ENCODE data around the gene PARL.

The PARL gene

DNA sequence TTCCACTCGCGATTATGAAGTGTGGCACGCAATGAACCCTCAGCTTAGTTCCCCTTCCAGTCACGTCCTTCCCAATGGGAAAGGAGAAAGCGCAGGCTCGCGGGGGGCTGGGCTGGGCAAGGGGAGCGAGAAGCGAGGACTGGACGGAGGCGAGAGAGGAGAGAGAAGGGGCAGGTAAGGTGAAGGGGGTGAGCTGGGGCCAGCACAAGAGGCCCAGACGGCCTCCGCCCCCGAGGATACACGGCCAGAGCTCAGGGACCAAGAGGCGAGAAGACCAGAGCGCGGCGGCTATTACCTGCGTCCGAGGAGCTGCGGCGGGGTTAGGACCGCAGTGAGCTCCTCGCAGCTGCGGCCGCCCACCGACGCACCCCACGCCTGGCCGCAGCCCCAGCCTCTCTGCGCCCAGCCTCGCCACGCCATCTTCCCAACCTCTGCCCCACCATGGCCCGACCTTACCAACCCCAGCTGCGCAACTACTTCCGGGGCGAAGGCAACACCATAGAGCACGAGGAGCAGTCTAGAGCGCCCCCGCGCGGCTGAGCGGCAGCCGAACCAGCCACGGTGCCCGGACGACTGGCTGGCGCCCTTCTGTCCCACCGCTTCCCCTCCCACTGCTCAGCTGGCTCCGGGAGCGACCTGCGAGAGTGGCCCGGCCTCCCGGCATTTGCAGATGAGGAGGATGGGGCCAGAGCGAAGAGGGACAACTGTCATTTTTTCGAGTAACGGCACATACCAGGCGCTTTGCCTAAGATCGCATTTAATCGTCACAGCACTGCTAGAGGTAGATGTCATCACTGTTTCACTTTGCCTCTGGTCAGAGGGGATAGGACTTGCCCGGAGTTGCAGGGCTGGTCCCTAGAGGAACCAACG, at the start of gene PARL:
PARL (minus strand) TSS at position 454 of the 870 bp plus-strand sequence; CDS start at position 420, 34 bp downstream.
- no peaks in the 10 kb centered on the region for H3K9me3 ChIP-seq (ENCODE audit: control insufficient read depth in 2 of 2, low read length in 2 of 2)
- peak within 1 kb of the TSS; percentile 97 to 99 for H3K4me3 ChIP-seq (ENCODE audit: low read length in 2 of 2)
- peak within 1 kb of the TSS; percentile 79 to 80 for H3K27ac ChIP-seq (ENCODE audit: low read depth in 2 of 2, low read length in 2 of 2)
- peaks cover 11 to 14% of the 10 kb centered on the region in 2 donors for H3K4me1 ChIP-seq (ENCODE audit: control insufficient read depth in 2 of 2, insufficient read depth in 2 of 2, low read length in 2 of 2)
- no peaks in the 10 kb centered on the region for H3K27me3 ChIP-seq (ENCODE audit: control insufficient read depth in 2 of 2, insufficient read depth in 2 of 2, low read length in 2 of 2)
- H3K36me3 ChIP-seq (ENCODE audit: control insufficient read depth in 2 of 2, insufficient read depth in 2 of 2, low read length in 2 of 2), result no peaks in the 10 kb centered on the region
- H3K9ac ChIP-seq (ENCODE audit: low read depth in 1 of 2, low read length in 2 of 2), result peak within 1 kb of the TSS; percentile 87 to 89

GRCh38 chr3:183933160-183933559, 48.5 kb upstream of the PARL start:
- Histone ChIP-seq H3K36me3 (ENCODE audit: control insufficient read depth in 2 of 2, insufficient read depth in 2 of 2, low read length in 2 of 2) (peaks cover 8 to 12% of the 10 kb centered on the region in 2 donors), H3K4me3 (ENCODE audit: low read length in 2 of 2) (no peak overlapping the region), H3K27me3 (ENCODE audit: control insufficient read depth in 2 of 2, insufficient read depth in 2 of 2, low read length in 2 of 2) (no peaks in the 10 kb centered on the region), H3K27ac (ENCODE audit: low read depth in 2 of 2, low read length in 2 of 2) (no peak overlapping the region), H3K9ac (ENCODE audit: low read depth in 1 of 2, low read length in 2 of 2) (no peak overlapping the region), H3K4me1 (ENCODE audit: control insufficient read depth in 2 of 2, insufficient read depth in 2 of 2, low read length in 2 of 2) (peaks cover 11 to 14% of the 10 kb centered on the region in 2 donors), H3K9me3 (ENCODE audit: control insufficient read depth in 2 of 2, low read length in 2 of 2) (no peaks in the 10 kb centered on the region)

GRCh38 chr3:183931881-183932280, 47.2 kb upstream of the PARL start:
- H3K4me1 ChIP-seq (ENCODE audit: control insufficient read depth in 2 of 2, insufficient read depth in 2 of 2, low read length in 2 of 2), result peaks cover 11 to 14% of the 10 kb centered on the region in 2 donors
- H3K36me3 ChIP-seq (ENCODE audit: control insufficient read depth in 2 of 2, insufficient read depth in 2 of 2, low read length in 2 of 2), result peaks cover 2 to 9% of the 10 kb centered on the region in 2 donors
- H3K27me3 ChIP-seq (ENCODE audit: control insufficient read depth in 2 of 2, insufficient read depth in 2 of 2, low read length in 2 of 2), result no peaks in the 10 kb centered on the region
- no peak overlapping the region for H3K4me3 ChIP-seq (ENCODE audit: low read length in 2 of 2)
- no peaks in the 10 kb centered on the region for H3K9me3 ChIP-seq (ENCODE audit: control insufficient read depth in 2 of 2, low read length in 2 of 2)
- H3K27ac ChIP-seq (ENCODE audit: low read depth in 2 of 2, low read length in 2 of 2), result no peak overlapping the region
- H3K9ac ChIP-seq (ENCODE audit: low read depth in 1 of 2, low read length in 2 of 2), result peak overlapping the region in 1 of 2 donors; percentile 5

GRCh38 chr3:183930086-183930485, 45.4 kb upstream of the PARL start:
- Histone ChIP-seq H3K4me3 (ENCODE audit: low read length in 2 of 2) (no peak overlapping the region), H3K27me3 (ENCODE audit: control insufficient read depth in 2 of 2, insufficient read depth in 2 of 2, low read length in 2 of 2) (no peaks in the 10 kb centered on the region), H3K27ac (ENCODE audit: low read depth in 2 of 2, low read length in 2 of 2) (peak overlapping the region; percentile 71 to 82), H3K9me3 (ENCODE audit: control insufficient read depth in 2 of 2, low read length in 2 of 2) (no peaks in the 10 kb centered on the region), H3K4me1 (ENCODE audit: control insufficient read depth in 2 of 2, insufficient read depth in 2 of 2, low read length in 2 of 2) (peaks cover 11 to 14% of the 10 kb centered on the region in 2 donors), H3K9ac (ENCODE audit: low read depth in 1 of 2, low read length in 2 of 2) (no peak overlapping the region), H3K36me3 (ENCODE audit: control insufficient read depth in 2 of 2, insufficient read depth in 2 of 2, low read length in 2 of 2) (peaks cover 7 to 12% of the 10 kb centered on the region in 2 donors)

DNA sequence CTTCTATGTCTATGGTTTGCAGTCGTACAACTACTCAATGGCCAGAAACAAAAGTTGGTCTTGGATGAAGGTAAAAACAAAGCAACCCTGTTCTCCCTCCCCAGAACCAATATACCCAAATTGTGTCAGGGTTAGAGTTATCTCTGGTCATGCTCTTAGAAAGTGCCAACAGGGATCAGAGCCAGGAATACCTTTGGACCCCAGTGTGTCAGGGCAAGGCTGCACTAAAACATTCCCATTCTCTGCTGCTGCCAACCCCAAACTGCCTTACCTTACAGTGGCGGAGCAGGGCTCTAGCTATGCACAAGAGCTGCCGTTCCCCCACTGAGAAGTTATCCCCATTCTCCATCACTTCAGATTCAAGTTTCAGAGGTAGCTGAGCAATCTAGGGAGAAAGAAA, 42.4 kb upstream of the PARL start:
- Histone ChIP-seq H3K36me3 (ENCODE audit: control insufficient read depth in 2 of 2, insufficient read depth in 2 of 2, low read length in 2 of 2) (peaks cover 14 to 24% of the 10 kb centered on the region in 2 donors), H3K9ac (ENCODE audit: low read depth in 1 of 2, low read length in 2 of 2) (no peak overlapping the region), H3K27ac (ENCODE audit: low read depth in 2 of 2, low read length in 2 of 2) (no peak overlapping the region)

GRCh38 chr3:183924956-183925355, 40.3 kb upstream of the PARL start:
- peaks cover 24 to 26% of the 10 kb centered on the region in 2 donors for H3K36me3 ChIP-seq (ENCODE audit: control insufficient read depth in 2 of 2, insufficient read depth in 2 of 2, low read length in 2 of 2)
- no peaks in the 10 kb centered on the region for H3K27me3 ChIP-seq (ENCODE audit: control insufficient read depth in 2 of 2, insufficient read depth in 2 of 2, low read length in 2 of 2)

More for the DNA sequence above, 42.4 kb upstream of the PARL start:
- Histone ChIP-seq H3K4me3 (ENCODE audit: low read length in 2 of 2) (no peak overlapping the region), H3K4me1 (ENCODE audit: control insufficient read depth in 2 of 2, insufficient read depth in 2 of 2, low read length in 2 of 2) (peaks cover 11 to 14% of the 10 kb centered on the region in 2 donors), H3K9me3 (ENCODE audit: control insufficient read depth in 2 of 2, low read length in 2 of 2) (no peaks in the 10 kb centered on the region), H3K27me3 (ENCODE audit: control insufficient read depth in 2 of 2, insufficient read depth in 2 of 2, low read length in 2 of 2) (no peaks in the 10 kb centered on the region)

DNA sequence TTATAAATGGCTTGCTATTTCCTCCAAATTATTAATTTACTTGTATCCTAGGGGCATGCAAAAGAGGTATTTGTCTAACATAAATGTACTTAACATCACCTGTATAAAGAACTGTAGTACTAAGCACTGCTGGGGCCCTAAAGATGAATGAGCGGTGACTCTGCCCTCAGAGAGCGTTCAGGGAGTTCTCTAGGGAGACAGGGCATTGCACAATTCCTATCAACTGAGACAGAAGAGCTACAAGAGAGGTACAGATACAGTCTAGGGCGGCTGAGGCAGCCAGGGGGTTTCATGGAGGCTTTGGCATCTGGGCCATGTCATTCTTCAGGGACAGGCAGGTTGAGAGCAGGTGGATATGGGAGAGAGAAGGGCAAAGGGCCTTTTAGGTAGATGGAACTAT, 39.9 kb upstream of the PARL start:
- H3K36me3 ChIP-seq (ENCODE audit: control insufficient read depth in 2 of 2, insufficient read depth in 2 of 2, low read length in 2 of 2), result peaks cover 24 to 27% of the 10 kb centered on the region in 2 donors
- no peak overlapping the region for H3K9ac ChIP-seq (ENCODE audit: low read depth in 1 of 2, low read length in 2 of 2)
- no peak overlapping the region for H3K27ac ChIP-seq (ENCODE audit: low read depth in 2 of 2, low read length in 2 of 2)
- no peak overlapping the region for H3K4me3 ChIP-seq (ENCODE audit: low read length in 2 of 2)
- H3K9me3 ChIP-seq (ENCODE audit: control insufficient read depth in 2 of 2, low read length in 2 of 2), result no peaks in the 10 kb centered on the region
- peaks cover under 1 to 5% of the 10 kb centered on the region in 2 donors for H3K4me1 ChIP-seq (ENCODE audit: control insufficient read depth in 2 of 2, insufficient read depth in 2 of 2, low read length in 2 of 2)
- no peaks in the 10 kb centered on the region for H3K27me3 ChIP-seq (ENCODE audit: control insufficient read depth in 2 of 2, insufficient read depth in 2 of 2, low read length in 2 of 2)

More at GRCh38 chr3:183924956-183925355, 40.3 kb upstream of the PARL start:
- H3K4me3 ChIP-seq (ENCODE audit: low read length in 2 of 2), result no peak overlapping the region
- no peak overlapping the region for H3K27ac ChIP-seq (ENCODE audit: low read depth in 2 of 2, low read length in 2 of 2)
- peaks cover 4 to 9% of the 10 kb centered on the region in 2 donors for H3K4me1 ChIP-seq (ENCODE audit: control insufficient read depth in 2 of 2, insufficient read depth in 2 of 2, low read length in 2 of 2)
- no peaks in the 10 kb centered on the region for H3K9me3 ChIP-seq (ENCODE audit: control insufficient read depth in 2 of 2, low read length in 2 of 2)
- H3K9ac ChIP-seq (ENCODE audit: low read depth in 1 of 2, low read length in 2 of 2), result no peak overlapping the region

- Histone ChIP-seq H3K27ac (ENCODE audit: low read depth in 2 of 2, low read length in 2 of 2) (no peak overlapping the region), H3K4me1 (ENCODE audit: control insufficient read depth in 2 of 2, insufficient read depth in 2 of 2, low read length in 2 of 2) (no peaks in the 10 kb centered on the region), H3K4me3 (ENCODE audit: low read length in 2 of 2) (no peak overlapping the region), H3K9me3 (ENCODE audit: control insufficient read depth in 2 of 2, low read length in 2 of 2) (no peaks in the 10 kb centered on the region), H3K27me3 (ENCODE audit: control insufficient read depth in 2 of 2, insufficient read depth in 2 of 2, low read length in 2 of 2) (no peaks in the 10 kb centered on the region), H3K36me3 (ENCODE audit: control insufficient read depth in 2 of 2, insufficient read depth in 2 of 2, low read length in 2 of 2) (peaks cover 24 to 26% of the 10 kb centered on the region in 2 donors), H3K9ac (ENCODE audit: low read depth in 1 of 2, low read length in 2 of 2) (no peak overlapping the region)
These were observed 37.7 kb upstream of the PARL start for GRCh38 chr3:183922421-183922820.

DNA sequence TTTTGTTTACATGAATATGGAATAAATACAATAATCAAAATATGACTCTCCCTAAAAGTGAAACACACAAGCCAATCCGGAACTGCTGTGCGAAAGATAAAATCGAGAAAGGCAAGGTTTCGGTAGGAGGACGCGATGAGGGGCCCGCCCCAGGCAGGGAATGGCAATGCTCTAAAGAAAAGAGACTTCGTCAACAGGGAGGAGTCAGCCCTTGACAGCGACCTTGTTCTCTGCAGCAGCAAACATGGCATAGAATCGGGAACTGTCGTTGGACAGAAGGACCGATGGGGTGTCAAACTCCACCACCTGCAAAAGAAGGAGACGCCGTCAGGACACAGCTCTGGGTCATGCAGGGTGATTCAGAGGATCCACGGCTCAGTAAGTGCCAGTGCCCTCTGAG, 36.4 kb upstream of the PARL start:
- Histone ChIP-seq H3K36me3 (ENCODE audit: control insufficient read depth in 2 of 2, insufficient read depth in 2 of 2, low read length in 2 of 2) (peaks cover 21 to 24% of the 10 kb centered on the region in 2 donors), H3K9ac (ENCODE audit: low read depth in 1 of 2, low read length in 2 of 2) (no peak overlapping the region)

DNA sequence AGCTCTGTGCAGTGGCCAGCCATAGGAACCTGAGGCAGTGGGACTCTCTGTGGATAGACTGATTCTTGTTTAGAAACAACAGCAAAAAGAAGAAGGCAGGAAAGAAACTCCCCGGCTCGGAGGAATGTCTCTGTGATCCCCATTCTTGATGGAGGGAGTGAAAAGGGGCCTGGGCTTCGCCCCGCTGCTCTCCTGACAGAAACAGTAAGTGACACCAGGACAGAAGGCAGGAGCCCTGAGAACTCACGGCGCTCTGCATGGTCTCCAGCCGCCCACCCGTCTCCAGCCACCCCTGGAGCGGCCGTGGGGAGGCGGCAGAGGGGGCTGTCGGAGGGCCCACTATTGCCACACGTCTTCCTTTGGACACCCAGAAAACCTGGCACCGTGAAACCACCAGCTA, 35.7 kb upstream of the PARL start:
- H3K27ac ChIP-seq (ENCODE audit: low read depth in 2 of 2, low read length in 2 of 2), result no peak overlapping the region
- no peaks in the 10 kb centered on the region for H3K4me1 ChIP-seq (ENCODE audit: control insufficient read depth in 2 of 2, insufficient read depth in 2 of 2, low read length in 2 of 2)
- H3K36me3 ChIP-seq (ENCODE audit: control insufficient read depth in 2 of 2, insufficient read depth in 2 of 2, low read length in 2 of 2), result peaks cover 18 to 23% of the 10 kb centered on the region in 2 donors
- H3K9ac ChIP-seq (ENCODE audit: low read depth in 1 of 2, low read length in 2 of 2), result no peak overlapping the region
- no peaks in the 10 kb centered on the region for H3K9me3 ChIP-seq (ENCODE audit: control insufficient read depth in 2 of 2, low read length in 2 of 2)
- no peaks in the 10 kb centered on the region for H3K27me3 ChIP-seq (ENCODE audit: control insufficient read depth in 2 of 2, insufficient read depth in 2 of 2, low read length in 2 of 2)
- no peak overlapping the region for H3K4me3 ChIP-seq (ENCODE audit: low read length in 2 of 2)

More for the DNA sequence above, 36.4 kb upstream of the PARL start:
- Histone ChIP-seq H3K9me3 (ENCODE audit: control insufficient read depth in 2 of 2, low read length in 2 of 2) (no peaks in the 10 kb centered on the region), H3K27me3 (ENCODE audit: control insufficient read depth in 2 of 2, insufficient read depth in 2 of 2, low read length in 2 of 2) (no peaks in the 10 kb centered on the region), H3K4me3 (ENCODE audit: low read length in 2 of 2) (no peak overlapping the region), H3K4me1 (ENCODE audit: control insufficient read depth in 2 of 2, insufficient read depth in 2 of 2, low read length in 2 of 2) (no peaks in the 10 kb centered on the region), H3K27ac (ENCODE audit: low read depth in 2 of 2, low read length in 2 of 2) (no peak overlapping the region)
